GM12892 (cell line): ENCODE results near the gene SPATA13.

ENCODE experiments used
- POLR2AphosphoS5 ChIP-seq: IDR thresholded peaks from 2 replicates; pipeline ENCODE4 v1.6.1; 2011; ENCODE audit warnings: low read depth, low read length, control low read depth
- TAF1 ChIP-seq: IDR thresholded peaks from 2 replicates; pipeline ENCODE4 v1.6.1; 2011; ENCODE audit warnings: low read depth, mild to moderate bottlenecking, control low read depth, low read length, borderline replicate concordance

GRCh38 chr13:24148414-24149235 is 11.9 kb upstream of the SPATA13 start:
- TF ChIP-seq TAF1 (no peak), POLR2AphosphoS5 (no peak)
